ENCODE results near the gene SELE. TPM values are rescaled to one million over a fixed set of nuclear protein-coding genes. Genes with fewer than 3 reads are reported as not detected.

The SELE gene
- total and polyA plus RNA-seq, 4 donors = 0.09 to 4.2 (median 3.3) TPM

DNA sequence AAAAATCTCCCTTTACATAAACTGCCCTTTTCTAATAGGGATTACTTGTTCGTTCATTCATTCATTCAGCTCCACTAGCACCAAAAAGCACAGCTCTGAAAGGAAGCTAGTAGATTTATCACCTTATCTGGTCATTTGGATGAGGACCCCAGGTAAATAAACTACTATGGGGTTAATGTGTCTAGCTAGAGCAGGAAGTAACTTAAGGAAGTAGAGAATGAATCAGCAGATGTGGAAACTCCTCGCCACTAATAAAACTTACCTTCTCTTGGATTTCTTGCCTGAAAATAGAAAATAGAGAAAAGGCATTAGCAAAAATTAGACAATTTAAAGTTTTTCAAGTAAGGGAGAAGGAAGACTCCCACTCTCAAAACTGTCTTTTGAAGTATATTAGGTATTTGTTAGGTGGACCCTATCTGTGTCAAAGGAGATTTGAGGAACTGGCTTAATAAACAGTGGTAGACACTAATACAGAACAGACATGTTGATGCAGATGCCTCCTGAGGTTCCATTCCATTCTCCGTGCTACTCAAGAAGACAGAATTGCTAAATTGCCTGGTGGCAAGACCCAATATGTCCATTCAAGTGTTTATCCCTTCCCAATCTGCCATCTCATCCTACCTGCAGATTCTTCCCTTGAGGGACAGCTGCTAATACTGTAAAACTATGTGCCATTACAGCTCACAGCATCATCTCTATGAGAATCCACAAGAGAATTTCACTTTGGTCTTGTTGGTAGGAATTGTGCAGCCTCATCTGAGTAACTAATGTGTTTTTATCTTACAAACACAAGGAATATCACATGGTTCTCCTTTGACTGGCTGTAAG is 37.4 kb downstream of the SELE start:
- Histone ChIP-seq H3K4me1 (ENCODE audit: control insufficient read depth in 4 of 4, insufficient read depth in 4 of 4, low read length in 3 of 4) (peaks cover 0 to 2% (median 0%) of the 10 kb centered on the region in 4 donors), H3K9ac (ENCODE audit: low read depth in 1 of 2, low read length in 2 of 2) (no peak overlapping the region), H3K36me3 (ENCODE audit: control insufficient read depth in 4 of 4, insufficient read depth in 3 of 4, low read depth in 1 of 4, low read length in 3 of 4) (no peaks in the 10 kb centered on the region), H3K4me3 (ENCODE audit: low read depth in 1 of 3, low read length in 3 of 3) (no peak overlapping the region), H3K9me3 (ENCODE audit: control insufficient read depth in 4 of 4, low read length in 3 of 4) (no peaks in the 10 kb centered on the region), H3K27me3 (ENCODE audit: control insufficient read depth in 4 of 4, insufficient read depth in 4 of 4, low read length in 3 of 4) (no peaks in the 10 kb centered on the region), H3K27ac (ENCODE audit: low read depth in 1 of 2, low read length in 2 of 2) (no peak overlapping the region)
- WGBS = 83% methylated on average over 3 of the region's 3 CpGs
- DNase-seq (ENCODE audit: low spot score) = no peak
- TF ChIP-seq GABPA (IDR thresholded peaks at IDR 0.05 in 1 of 2, conservative IDR thresholded peaks at IDR 0.05 in 1 of 2) (no peak), HNF4G (IDR thresholded peaks at IDR 0.05) (no peak), NR2F2 (IDR thresholded peaks at IDR 0.05) (no peak), FOXA2 (IDR thresholded peaks at IDR 0.05) (no peak), RAD21 (IDR thresholded peaks at IDR 0.05) (no peak)
- TF ChIP-seq, protein P1, sequence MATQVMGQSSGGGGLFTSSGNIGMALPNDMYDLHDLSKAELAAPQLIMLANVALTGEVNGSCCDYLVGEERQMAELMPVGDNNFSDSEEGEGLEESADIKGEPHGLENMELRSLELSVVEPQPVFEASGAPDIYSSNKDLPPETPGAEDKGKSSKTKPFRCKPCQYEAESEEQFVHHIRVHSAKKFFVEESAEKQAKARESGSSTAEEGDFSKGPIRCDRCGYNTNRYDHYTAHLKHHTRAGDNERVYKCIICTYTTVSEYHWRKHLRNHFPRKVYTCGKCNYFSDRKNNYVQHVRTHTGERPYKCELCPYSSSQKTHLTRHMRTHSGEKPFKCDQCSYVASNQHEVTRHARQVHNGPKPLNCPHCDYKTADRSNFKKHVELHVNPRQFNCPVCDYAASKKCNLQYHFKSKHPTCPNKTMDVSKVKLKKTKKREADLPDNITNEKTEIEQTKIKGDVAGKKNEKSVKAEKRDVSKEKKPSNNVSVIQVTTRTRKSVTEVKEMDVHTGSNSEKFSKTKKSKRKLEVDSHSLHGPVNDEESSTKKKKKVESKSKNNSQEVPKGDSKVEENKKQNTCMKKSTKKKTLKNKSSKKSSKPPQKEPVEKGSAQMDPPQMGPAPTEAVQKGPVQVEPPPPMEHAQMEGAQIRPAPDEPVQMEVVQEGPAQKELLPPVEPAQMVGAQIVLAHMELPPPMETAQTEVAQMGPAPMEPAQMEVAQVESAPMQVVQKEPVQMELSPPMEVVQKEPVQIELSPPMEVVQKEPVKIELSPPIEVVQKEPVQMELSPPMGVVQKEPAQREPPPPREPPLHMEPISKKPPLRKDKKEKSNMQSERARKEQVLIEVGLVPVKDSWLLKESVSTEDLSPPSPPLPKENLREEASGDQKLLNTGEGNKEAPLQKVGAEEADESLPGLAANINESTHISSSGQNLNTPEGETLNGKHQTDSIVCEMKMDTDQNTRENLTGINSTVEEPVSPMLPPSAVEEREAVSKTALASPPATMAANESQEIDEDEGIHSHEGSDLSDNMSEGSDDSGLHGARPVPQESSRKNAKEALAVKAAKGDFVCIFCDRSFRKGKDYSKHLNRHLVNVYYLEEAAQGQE (IDR thresholded peaks at IDR 0.05) = no peak

DNA sequence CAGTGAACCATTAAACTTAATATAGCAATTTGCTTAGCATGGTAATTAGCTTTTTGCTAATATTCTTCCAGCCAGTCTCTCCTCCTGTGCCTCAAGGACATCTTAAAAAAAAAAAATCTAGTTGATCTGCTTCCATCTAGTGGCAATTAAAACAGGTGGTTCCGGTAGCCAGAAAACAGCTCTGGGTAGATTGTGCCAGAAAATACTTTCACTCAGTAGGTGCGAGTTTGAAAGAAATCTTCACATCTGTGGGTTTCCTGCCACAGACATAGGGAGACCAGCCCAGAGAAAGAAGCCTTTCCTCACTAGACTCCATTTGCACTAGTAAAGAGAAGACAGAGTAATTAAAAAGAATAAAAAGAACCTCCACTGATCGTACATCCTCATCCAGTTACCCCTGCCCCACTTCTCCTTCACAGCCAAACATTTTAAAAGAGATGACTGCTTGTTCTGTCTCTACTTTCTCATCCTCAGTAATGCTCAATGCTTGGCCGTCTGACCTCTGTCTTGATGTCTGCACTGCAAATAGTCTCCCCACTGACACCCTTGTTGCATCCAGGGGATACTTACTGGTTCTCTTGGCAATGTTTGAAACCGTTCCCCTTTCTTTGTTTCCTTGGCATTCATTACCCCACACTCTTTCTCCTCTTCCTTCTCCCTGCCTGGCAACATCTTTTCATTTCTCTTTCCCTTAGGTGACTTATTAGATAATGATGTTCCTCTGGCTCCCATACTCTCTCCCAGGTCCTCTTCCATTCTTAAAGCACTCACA is 39.4 kb downstream of the SELE start:
- peaks cover 0 to 2% (median 0%) of the 10 kb centered on the region in 4 donors for H3K4me1 ChIP-seq (ENCODE audit: control insufficient read depth in 4 of 4, insufficient read depth in 4 of 4, low read length in 3 of 4)
- H3K9ac ChIP-seq (ENCODE audit: low read depth in 1 of 2, low read length in 2 of 2) = no peak overlapping the region
- 55% methylated on average over 5 of the region's 5 CpGs for WGBS
- TF ChIP-seq, protein P2, sequence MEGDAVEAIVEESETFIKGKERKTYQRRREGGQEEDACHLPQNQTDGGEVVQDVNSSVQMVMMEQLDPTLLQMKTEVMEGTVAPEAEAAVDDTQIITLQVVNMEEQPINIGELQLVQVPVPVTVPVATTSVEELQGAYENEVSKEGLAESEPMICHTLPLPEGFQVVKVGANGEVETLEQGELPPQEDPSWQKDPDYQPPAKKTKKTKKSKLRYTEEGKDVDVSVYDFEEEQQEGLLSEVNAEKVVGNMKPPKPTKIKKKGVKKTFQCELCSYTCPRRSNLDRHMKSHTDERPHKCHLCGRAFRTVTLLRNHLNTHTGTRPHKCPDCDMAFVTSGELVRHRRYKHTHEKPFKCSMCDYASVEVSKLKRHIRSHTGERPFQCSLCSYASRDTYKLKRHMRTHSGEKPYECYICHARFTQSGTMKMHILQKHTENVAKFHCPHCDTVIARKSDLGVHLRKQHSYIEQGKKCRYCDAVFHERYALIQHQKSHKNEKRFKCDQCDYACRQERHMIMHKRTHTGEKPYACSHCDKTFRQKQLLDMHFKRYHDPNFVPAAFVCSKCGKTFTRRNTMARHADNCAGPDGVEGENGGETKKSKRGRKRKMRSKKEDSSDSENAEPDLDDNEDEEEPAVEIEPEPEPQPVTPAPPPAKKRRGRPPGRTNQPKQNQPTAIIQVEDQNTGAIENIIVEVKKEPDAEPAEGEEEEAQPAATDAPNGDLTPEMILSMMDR (IDR thresholded peaks at IDR 0.05; ENCODE audit: low read depth, low read length, missing input control) = peak; percentile 4
- TF ChIP-seq EGR1 (IDR thresholded peaks at IDR 0.05; ENCODE audit: low read depth in 2 of 2) (no peak), HNF4G (IDR thresholded peaks at IDR 0.05) (no peak), RAD21 (IDR thresholded peaks at IDR 0.05) (peak in 1 of 2 donors; percentile 35)
- H3K27ac ChIP-seq (ENCODE audit: low read depth in 1 of 2, low read length in 2 of 2) = no peak overlapping the region
- H3K9me3 ChIP-seq (ENCODE audit: control insufficient read depth in 4 of 4, low read length in 3 of 4) = no peaks in the 10 kb centered on the region
- H3K36me3 ChIP-seq (ENCODE audit: control insufficient read depth in 4 of 4, insufficient read depth in 3 of 4, low read depth in 1 of 4, low read length in 3 of 4) = no peaks in the 10 kb centered on the region
- no peak overlapping the region for H3K4me3 ChIP-seq (ENCODE audit: low read depth in 1 of 3, low read length in 3 of 3)
- DNase-seq (ENCODE audit: low spot score) = no peak
- no peaks in the 10 kb centered on the region for H3K27me3 ChIP-seq (ENCODE audit: control insufficient read depth in 4 of 4, insufficient read depth in 4 of 4, low read length in 3 of 4)
